HepG2 (cell line): ENCODE results near the gene RHAG. TPM values are rescaled to one million over a fixed set of nuclear protein-coding genes. Genes with fewer than 3 reads are reported as not detected.
"Not testable (repeated sequence)": the region's sequence is repeated elsewhere in the genome, so short reads cannot be mapped to it uniquely, and the experiment has no call there.

Experiments used
- ATAC-seq: fragments of 200-7000 bp; cut with Tn5 transposase; 3 replicates; pipeline ENCODE4 v1.9.1; 2020; ENCODE audit warnings: mild to moderate bottlenecking, moderate library complexity
- BruUV-seq: library from RNA; stranded (reverse); fragments of 400-500 nt; replicated peaks from 2 replicates; lab custom pipeline; 2021; lab: Mats Ljungman, UMichigan
- CTCF ChIA-PET: fragments of 300-600 bp; formaldehyde crosslinking; extraction: SDS; loops from one replicate; lab custom pipeline; 2021; ENCODE audit warnings: low total read pairs, inconsistent platforms, low intra/inter-chr PET ratio; lab: Yijun Ruan, JAX
- POLR2A ChIA-PET: fragments of 350-600 bp; sonication (Branson Sonifier 250); formaldehyde crosslinking; loops from one replicate; lab custom pipeline; 2020; ENCODE audit warnings: antibody characterized with exemption, inconsistent platforms; lab: Yijun Ruan, JAX
- DNase-seq: peaks from one replicate; pipeline ENCODE4 v3.0.0-alpha.2; 2015; ENCODE audit warnings: low spot score
- FAIRE-seq: peaks from 3 replicates; lab custom pipeline; 2011; peaks lifted over from hg19 to GRCh38; lab: Jason Lieb, UNC
- H2AFZ ChIP-seq: one replicate; pipeline ENCODE4 v1.6.1; 2011; ENCODE audit warnings: low read length, inconsistent platforms
- H3K27ac ChIP-seq: fragments of 300-600 bp; 3 replicates; pipeline ENCODE4 v1.8.0; 2011; ENCODE audit warnings: mixed run types, mild to moderate bottlenecking, mixed read lengths, low read length, inconsistent platforms; ENCODE audit not compliant: insufficient read depth; ENCODE audit errors: extremely low read length
- H3K27me3 ChIP-seq, 2 experiments: fragments of 200-600 bp in 1 of 2; 2 replicates in 1 of 2; 3 replicates in 1 of 2; pipeline versions ENCODE4 v1.6.0 to v1.8.0; 2011; ENCODE audit warnings: low read length in 2 of 2, mild to moderate bottlenecking in 2 of 2, moderate library complexity in 2 of 2, inconsistent platforms in 1 of 2; ENCODE audit not compliant: insufficient read depth in 2 of 2, control insufficient read depth in 1 of 2
- H3K36me3 ChIP-seq, 2 experiments: fragments of 200-600 bp in 1 of 2; replicated peaks in 1 of 2; 2 replicates in 1 of 2; 3 replicates in 1 of 2; pipeline versions ENCODE4 v1.5.1 to v1.8.0; 2011; ENCODE audit warnings: low read length in 2 of 2, inconsistent platforms in 1 of 2; ENCODE audit not compliant: insufficient read depth in 2 of 2, control insufficient read depth in 1 of 2
- H3K4me1 ChIP-seq: 2 replicates; pipeline ENCODE4 v1.5.1; 2012; ENCODE audit warnings: low read length, inconsistent platforms; ENCODE audit not compliant: insufficient read depth
- H3K4me2 ChIP-seq: 2 replicates; pipeline ENCODE4 v1.6.0; 2011; ENCODE audit warnings: low read depth, low read length, inconsistent platforms
- H3K4me3 ChIP-seq, 3 experiments: fragments of 200-600 bp in 1 of 3; sonication (generic), shearing (Covaris generic) in 1 of 3; replicated peaks in 1 of 3; 2 replicates each; pipeline ENCODE4 v1.5.1; 2011 to 2016; ENCODE audit warnings: low read length in 3 of 3, inconsistent platforms in 2 of 3, low read depth in 2 of 3, mild to moderate bottlenecking in 2 of 3, control low read depth in 1 of 3, mixed read lengths in 1 of 3; ENCODE audit not compliant: insufficient read depth in 1 of 3
- H3K79me2 ChIP-seq: one replicate; pipeline ENCODE4 v1.6.1; 2011; ENCODE audit warnings: low read length, inconsistent platforms; ENCODE audit not compliant: insufficient read depth
- H3K9ac ChIP-seq: 2 replicates; pipeline ENCODE4 v1.6.0; 2011; ENCODE audit warnings: mild to moderate bottlenecking, low read depth, low read length, inconsistent platforms; ENCODE audit not compliant: insufficient read depth
- H3K9me3 ChIP-seq: 2 replicates; pipeline ENCODE4 v1.5.1; 2012; ENCODE audit warnings: mild to moderate bottlenecking, low read length
- H4K20me1 ChIP-seq: 2 replicates; pipeline ENCODE4 v1.6.0; 2011; ENCODE audit warnings: inconsistent platforms, mild to moderate bottlenecking, low read length, moderate library complexity; ENCODE audit not compliant: insufficient read depth
- ELK4 ChIP-seq: sonication (generic); formaldehyde crosslinking; IDR thresholded peaks from 2 replicates; pipeline ENCODE4 v1.9.0; 2021; ENCODE audit warnings: missing genetic modification reagents, borderline replicate concordance
- FOXK1 ChIP-seq: sonication (generic); formaldehyde crosslinking; IDR thresholded peaks from 2 replicates; pipeline ENCODE4 v1.4.0; 2020; ENCODE audit warnings: low read depth, missing genetic modification reagents, borderline replicate concordance
- GATAD2A ChIP-seq: IDR thresholded peaks from 2 replicates; pipeline ENCODE4 v1.6.1; 2016
- HMGXB4 ChIP-seq, 2 experiments: sonication (generic) in 1 of 2; formaldehyde crosslinking in 1 of 2; IDR thresholded peaks; 2 replicates each; pipeline versions ENCODE4 v1.4.0 to v1.6.1; 2018 to 2020; ENCODE audit warnings: missing genetic modification reagents in 2 of 2, borderline replicate concordance in 1 of 2, low read depth in 1 of 2, mild to moderate bottlenecking in 1 of 2, missing biosample characterization in 1 of 2
- IKZF5 ChIP-seq: IDR thresholded peaks from 2 replicates; pipeline ENCODE4 v1.6.1; 2018; ENCODE audit warnings: missing genetic modification reagents, mild to moderate bottlenecking, missing compliant biosample characterization
- KAT8 ChIP-seq: IDR thresholded peaks from 2 replicates; pipeline ENCODE4 v1.6.1; 2016; ENCODE audit warnings: missing genetic modification reagents, missing compliant biosample characterization
- MED1 ChIP-seq: sonication (generic); formaldehyde crosslinking; IDR thresholded peaks from 2 replicates; pipeline ENCODE4 v1.4.0; 2020; ENCODE audit warnings: missing genetic modification reagents
- NCOR1 ChIP-seq: fragments of 200-600 bp; sonication (generic); IDR thresholded peaks from 2 replicates; pipeline ENCODE4 v1.7.0; 2017; ENCODE audit warnings: antibody characterized with exemption, low read length, borderline replicate concordance
- STAG1 ChIP-seq: sonication (generic); formaldehyde crosslinking; IDR thresholded peaks from 2 replicates; pipeline ENCODE4 v1.4.0; 2020; ENCODE audit warnings: missing genetic modification reagents
- TCF7L2 ChIP-seq: IDR thresholded peaks from 2 replicates; pipeline ENCODE4 v1.6.1; 2011; ENCODE audit warnings: mild to moderate bottlenecking, low read depth, low read length, moderate library complexity
- YEATS2 ChIP-seq: sonication (generic); formaldehyde crosslinking; IDR thresholded peaks from 2 replicates; pipeline ENCODE4 v1.4.0; 2020; ENCODE audit warnings: missing genetic modification reagents, borderline replicate concordance
- YY1 ChIP-seq: IDR thresholded peaks from 2 replicates; pipeline ENCODE4 v1.6.1; 2011; ENCODE audit warnings: low read length, low read depth, moderate library complexity, mild to moderate bottlenecking; ENCODE audit not compliant: insufficient read depth, insufficient replicate concordance
- ZBTB46 ChIP-seq: sonication (generic); formaldehyde crosslinking; IDR thresholded peaks from 2 replicates; pipeline ENCODE4 v1.4.0; 2020; ENCODE audit warnings: mild to moderate bottlenecking, missing genetic modification reagents, borderline replicate concordance
- ZBTB7A ChIP-seq: sonication (generic); formaldehyde crosslinking; IDR thresholded peaks from 2 replicates; pipeline ENCODE4 v1.8.0; 2022; ENCODE audit warnings: mild to moderate bottlenecking, missing genetic modification reagents
- ZNF737 ChIP-seq: sonication (generic); formaldehyde crosslinking; IDR thresholded peaks from 2 replicates; pipeline ENCODE4 v1.5.0; 2020; ENCODE audit warnings: missing genetic modification reagents, mild to moderate bottlenecking, borderline replicate concordance
- ZNF891 ChIP-seq: sonication (generic); formaldehyde crosslinking; IDR thresholded peaks from 2 replicates; pipeline ENCODE4 v1.5.0; 2020; ENCODE audit warnings: mild to moderate bottlenecking, missing genetic modification reagents
- ZSCAN31 ChIP-seq: sonication (generic); formaldehyde crosslinking; IDR thresholded peaks from 2 replicates; pipeline ENCODE4 v1.5.0; 2020; ENCODE audit warnings: low read depth, mild to moderate bottlenecking, missing genetic modification reagents
- WGBS: methylation state at CpG from one replicate; pipeline ENCODE4 v1.1.6; 2017; ENCODE audit warnings: low lambda C conversion rate; 5-methylcytosine and 5-hydroxymethylcytosine counted together
- in situ Hi-C: cut with HindIII; loops from 2 replicates; pipeline ENCODE4 v1.10.0; 2017; ENCODE audit warnings: low pct_unique_long_range_greater_than_20kb; ENCODE audit not compliant: extremely low pct_ligation_motif_present
- intact Hi-C: fragments of 100-400 bp; cut with micrococcal nuclease; formaldehyde crosslinking; loops from one replicate; pipeline ENCODE4 v1.10.0; 2022; ENCODE audit not compliant: unreplicated experiment
- polyA plus RNA-seq, 8 experiments: library from polyadenylated mRNA; depleted of rRNA in 3 of 8; stranded (reverse) in 7 of 8; unstranded in 1 of 8; fragments of >200 nt; fragmentation: Illumina TruSeq in 4 of 8; extraction: Trizol in 4 of 8; gene quantifications; 2 replicates each; pipeline versions ENCODE4 v1.2.1 to v1.2.3, GENCODE V29; 2011 to 2016; ENCODE audit warnings: low read depth in 4 of 8, missing spikeins in 1 of 8, mixed read lengths in 1 of 8; ENCODE audit not compliant: insufficient read depth in 1 of 8
- total RNA-seq, 5 experiments: library from RNA; depleted of rRNA; stranded (reverse); fragments of >200 nt; fragmentation: Illumina TruSeq; extraction: Trizol; gene quantifications; 2 replicates each; pipeline ENCODE4 v1.2.3, GENCODE V29; 2016; ENCODE audit warnings: low read depth in 1 of 5

RHAG gene
- total and polyA plus RNA-seq, 2 of the 13 experiments (the other 11 are each of a cell fraction or from before 2014, with no cell fraction given), result not detected

- TF ChIP-seq YEATS2 (CRISPR knock-in tag) (peak; percentile 21; the same call in 1 of the 2 replicates), MED1 (CRISPR knock-in tag) (peak; percentile 34; the same call in 1 of the 2 replicates), ZNF891 (no peak), FOXK1 (peak; percentile 35; the same call in 1 of the 2 replicates), HMGXB4 (CRISPR knock-in tag; IDR thresholded peaks at IDR 0.05; ENCODE audit: borderline replicate concordance in 1 of 2, low read depth in 1 of 2) (0 out of 4 replicates have a peak, but pooled peaks of 1 of the 2 experiments have one; percentile 73), IKZF5 (CRISPR knock-in tag) (peak; percentile 23; the same call in 1 of the 2 replicates), TCF7L2 (no peak), STAG1 (CRISPR knock-in tag) (peak; percentile 90), ZBTB46 (no peak), ZNF737 (no peak), GATAD2A (CRISPR knock-in tag) (peak; percentile 61), ZBTB7A (no peak), ZSCAN31 (CRISPR knock-in tag) (no peak), KAT8 (CRISPR knock-in tag) (peak; percentile 60; the same call in 1 of the 2 replicates), NCOR1 (no peak), ELK4 (CRISPR knock-in tag) (no peak), YY1 (no peak)
- TF ChIP-seq, all 625 proteins: peak for 42
Observed at GRCh38 chr6:49606721-49607390, 29.8 kb downstream of the RHAG start (continued).

- H3K36me3 ChIP-seq, FAIRE-seq, H3K27me3 ChIP-seq, H4K20me1 ChIP-seq, H3K9me3 ChIP-seq, BruUV-seq, POLR2A ChIA-PET, H3K27ac ChIP-seq, H3K4me3 ChIP-seq, H3K4me1 ChIP-seq, H3K9ac ChIP-seq, ATAC-seq, intact Hi-C loops, in situ Hi-C loops, H3K4me2 ChIP-seq, DNase-seq, H2AFZ ChIP-seq, H3K79me2 ChIP-seq: not testable (repeated sequence)
- CTCF ChIA-PET, result interaction anchor here (0.7 kb wide), 1 partner anchor 71 kb away, joined by 3 read pairs; no protein-coding TSS in a partner anchor
- WGBS, result 24% methylated on average over 3 of the region's 3 CpGs
Observed at GRCh38 chr6:49604080-49604479, 32.6 kb downstream of the RHAG start.
